GM19372 (cell line): ENCODE results near the gene RO60.

Experiments used
- ATAC-seq: cut with Tn5 transposase; IDR thresholded peaks from one replicate; pipeline ENCODE4 v1.9.1; 2021; ENCODE audit warnings: mild to moderate bottlenecking, low read depth, moderate library complexity; ENCODE audit not compliant: unreplicated experiment

The RO60 gene

DNA sequence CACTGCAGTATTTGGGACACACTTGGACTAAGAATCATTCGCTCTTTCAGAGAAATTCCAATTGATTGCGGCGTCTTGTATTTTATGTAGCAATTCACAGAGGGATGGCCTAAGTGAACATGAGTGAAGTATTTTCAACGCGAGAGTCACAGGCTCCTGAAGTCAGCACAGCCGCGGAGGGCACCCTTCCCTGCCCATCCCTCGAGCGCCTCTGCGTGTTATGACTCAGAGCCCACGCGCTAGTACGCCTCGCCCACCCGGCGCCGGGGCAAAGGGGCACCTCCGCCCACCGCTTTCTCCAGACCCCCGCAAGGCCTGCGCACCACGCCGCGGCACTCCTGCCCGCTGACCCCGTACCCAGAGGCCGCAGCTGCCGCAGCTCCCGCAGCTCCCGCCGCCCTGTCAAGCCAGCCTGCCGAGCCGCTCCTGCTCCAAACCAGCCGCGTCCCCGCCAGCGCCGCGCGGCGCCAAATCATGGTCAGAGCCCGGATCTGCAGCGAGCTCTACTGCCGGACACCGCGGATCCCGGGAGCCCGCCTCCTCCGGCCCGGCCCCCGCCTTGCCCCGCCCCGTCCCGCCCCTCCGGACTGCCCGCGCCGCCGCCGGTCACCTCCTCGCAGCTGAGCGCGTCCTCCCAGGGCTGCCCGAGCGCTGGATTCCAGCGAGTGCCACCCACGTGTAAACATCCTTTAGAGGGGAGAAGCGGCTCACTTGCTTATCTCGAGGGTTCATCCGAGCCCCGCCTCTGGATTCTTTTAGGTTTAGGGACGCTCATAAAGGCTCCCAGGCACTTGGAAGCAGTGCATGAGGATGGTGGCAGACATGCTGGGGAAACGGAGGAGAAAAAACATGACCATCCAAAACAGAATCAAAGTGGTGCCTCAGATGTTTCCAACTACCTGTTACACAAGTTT lies 45.8 kb downstream of the RO60 start, which contains the start of gene GLRX2:
GLRX2 (minus strand) TSS at position 508 of the 914 bp plus-strand sequence; CDS start at position 476, 32 bp downstream.
- peak; percentile 87 for ATAC-seq

DNA sequence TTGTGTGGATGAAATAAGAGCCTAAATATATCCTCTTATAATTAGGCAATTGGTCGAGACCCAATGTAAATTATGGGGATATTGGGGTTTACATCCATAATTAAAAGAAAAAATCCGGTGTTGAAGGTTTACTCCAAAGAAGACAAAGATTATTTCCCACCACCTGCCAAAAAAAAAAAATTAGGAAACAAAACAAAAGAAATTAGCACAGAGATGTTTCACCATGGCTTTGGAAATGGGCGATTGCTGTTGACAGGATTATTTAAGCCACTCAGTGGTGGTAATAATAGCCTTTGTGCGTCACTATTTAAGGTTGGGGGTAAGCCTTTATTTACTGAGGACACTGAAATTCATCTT lies 46.4 kb downstream of the RO60 start:
- no peak for ATAC-seq

- no peak for ATAC-seq
Observed at GRCh38 chr1:193108471-193108870, 49.1 kb downstream of the RO60 start.
